ENCODE measurements around the gene FAM114A2.

The FAM114A2 gene

DNA sequence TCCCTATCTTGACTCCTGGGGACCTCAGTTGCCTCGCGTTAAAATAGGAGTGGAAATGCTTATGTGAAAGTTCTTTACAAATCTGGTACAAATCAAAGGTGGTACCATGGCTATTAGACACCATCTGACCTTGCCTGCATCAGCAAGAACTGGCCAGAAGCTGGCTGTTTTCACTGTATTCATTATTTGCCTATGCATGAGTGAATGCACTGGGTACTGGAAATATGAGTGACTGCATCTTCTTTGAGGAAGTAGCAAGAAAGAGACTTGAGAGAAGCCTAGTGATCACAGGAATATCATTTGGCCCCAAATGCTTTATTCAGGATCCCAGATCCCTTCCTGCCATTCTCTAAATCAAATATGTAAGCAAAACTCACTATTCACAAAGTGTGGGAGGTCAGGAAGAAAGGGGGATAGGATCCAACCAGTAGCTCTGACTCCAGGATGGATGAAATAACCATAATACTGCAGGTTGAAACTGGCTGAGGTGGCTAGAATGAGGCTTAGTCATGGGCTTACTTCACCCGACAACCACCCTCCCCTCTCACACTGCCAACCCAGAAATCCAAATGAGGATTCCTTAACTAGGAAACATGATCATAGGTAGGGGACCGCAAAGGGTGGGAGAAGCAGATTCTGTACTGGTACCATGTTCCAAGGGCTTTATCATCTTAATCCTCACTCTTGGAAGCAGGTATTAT is 56.7 kb downstream of the FAM114A2 start:
- no peak for DNase-seq

DNA sequence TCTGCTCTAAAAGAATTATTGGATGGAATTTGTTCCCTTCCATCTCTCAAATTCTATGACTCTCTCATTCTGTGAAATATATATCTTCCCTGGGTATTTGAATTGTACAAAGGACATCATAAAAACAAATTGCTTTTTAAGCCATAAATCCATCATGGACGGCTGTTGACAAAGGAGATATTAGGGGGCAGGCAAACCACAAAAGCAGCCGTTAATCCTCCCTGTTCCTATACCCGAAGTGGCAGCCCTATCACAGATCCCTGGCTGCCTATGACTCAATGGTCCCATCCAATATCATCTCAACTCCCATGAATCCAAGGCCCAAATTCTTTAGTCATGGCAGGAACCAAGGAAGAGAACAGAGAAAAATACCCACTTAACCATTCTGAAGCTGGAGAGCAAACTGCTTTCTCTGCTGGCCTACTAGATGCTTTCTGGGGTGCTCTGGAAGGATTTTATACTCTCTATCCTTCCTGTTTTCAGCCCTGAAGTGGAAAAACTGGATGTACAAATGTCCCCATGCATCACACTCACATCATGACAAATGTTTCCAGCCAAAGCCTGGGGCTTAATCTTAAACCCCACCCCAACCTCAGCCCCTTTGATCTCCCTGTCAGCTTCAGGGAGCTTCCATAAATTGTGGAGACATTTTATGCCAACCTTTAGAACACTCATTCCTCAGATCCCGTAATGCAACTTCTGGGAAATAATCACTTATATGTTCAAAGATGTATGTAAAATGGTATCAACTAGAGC is 59.5 kb downstream of the FAM114A2 start:
- DNase-seq, result no peak

DNA sequence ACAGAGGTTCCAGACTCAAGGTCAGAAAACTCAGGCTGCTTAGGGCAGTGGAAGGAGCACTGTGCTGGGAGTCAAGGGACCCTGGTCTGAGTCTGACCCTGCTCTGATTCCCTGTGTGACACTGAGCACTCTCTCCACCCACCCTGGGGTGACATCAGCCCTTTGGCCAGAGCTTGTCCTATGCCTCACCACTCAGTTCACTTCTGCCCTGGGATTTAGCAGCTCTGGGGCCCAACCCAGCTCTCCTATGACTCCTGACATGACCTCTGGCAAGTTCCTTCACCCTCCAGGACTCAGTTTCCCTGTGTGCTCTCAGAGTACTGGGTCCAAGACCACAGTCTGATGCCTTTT is 63.9 kb downstream of the FAM114A2 start:
- DNase-seq, result no peak

DNA sequence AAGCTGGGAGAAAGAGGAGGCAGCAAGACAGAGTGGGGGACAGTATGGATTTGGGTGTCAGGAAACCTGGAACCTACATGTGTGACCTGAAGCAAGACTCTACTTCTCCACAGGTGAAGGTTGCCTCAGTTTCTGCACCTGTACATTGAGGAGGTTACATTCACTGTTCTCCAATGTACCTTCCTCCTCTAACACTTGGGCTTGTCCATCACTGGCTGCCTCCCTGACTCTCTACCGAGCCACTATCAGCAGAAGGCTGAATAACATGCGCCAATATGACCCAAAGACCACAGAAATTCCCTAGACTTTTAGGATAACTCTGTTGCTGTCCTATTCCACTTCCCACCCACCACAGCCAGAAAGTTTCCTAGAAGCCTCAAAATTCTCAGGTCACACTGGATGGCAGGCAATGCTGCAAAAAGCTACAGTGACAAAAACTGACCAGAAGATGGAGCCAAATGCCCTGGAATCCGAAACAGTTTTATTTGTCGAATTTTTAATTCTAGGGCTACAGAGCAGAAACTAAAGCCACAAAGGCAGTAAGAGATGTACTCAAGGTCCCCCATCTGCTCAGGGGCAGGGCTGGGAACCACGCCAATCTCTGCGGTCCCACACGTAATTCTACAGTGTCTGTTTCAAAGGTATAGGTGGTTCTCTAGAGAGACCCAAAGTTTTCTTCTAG is 64.4 kb downstream of the FAM114A2 start:
- DNase-seq, result peak in 1 of 2 experiments; percentile 6

DNA sequence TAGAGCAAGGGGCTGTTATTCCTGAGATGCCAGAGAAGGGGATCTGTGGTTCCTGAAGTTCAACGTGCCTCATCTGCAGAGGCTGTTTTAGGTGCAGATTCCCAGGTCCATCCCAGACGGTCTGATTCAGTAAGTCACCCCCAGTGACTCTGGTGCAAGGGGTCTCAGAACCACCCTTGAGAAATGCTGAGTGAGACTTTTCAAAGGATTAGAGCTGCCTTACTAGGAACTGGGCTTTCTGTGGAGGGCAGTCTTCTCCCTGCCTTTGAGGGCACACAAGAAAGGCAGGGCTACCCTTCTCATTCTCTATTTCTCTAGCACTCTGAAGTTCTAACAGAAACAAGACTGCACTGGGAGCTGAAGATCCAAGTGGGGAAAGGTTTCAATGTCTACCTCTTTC is 66.5 kb downstream of the FAM114A2 start:
- DNase-seq, result no peak

- DNase-seq, result no peak
Measured at GRCh38 chr5:153970496-153970895, 68.2 kb downstream of the FAM114A2 start.

DNA sequence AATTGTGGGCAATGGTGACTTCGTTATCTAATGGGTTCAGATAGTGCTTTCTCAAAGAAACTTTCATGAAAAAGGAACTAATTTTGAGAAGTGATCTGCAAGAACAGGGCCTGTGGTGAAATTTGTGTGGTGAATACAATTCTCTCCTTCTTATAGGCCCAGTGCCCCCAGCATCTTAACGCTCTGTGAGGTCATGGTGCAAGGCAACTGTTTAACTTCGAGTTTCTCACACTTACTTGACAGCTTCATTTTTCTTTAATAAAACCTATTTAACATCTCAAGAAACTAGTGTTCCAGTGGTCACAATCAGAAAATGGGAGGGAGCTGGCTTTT is 69.2 kb downstream of the FAM114A2 start:
- DNase-seq, result no peak

DNA sequence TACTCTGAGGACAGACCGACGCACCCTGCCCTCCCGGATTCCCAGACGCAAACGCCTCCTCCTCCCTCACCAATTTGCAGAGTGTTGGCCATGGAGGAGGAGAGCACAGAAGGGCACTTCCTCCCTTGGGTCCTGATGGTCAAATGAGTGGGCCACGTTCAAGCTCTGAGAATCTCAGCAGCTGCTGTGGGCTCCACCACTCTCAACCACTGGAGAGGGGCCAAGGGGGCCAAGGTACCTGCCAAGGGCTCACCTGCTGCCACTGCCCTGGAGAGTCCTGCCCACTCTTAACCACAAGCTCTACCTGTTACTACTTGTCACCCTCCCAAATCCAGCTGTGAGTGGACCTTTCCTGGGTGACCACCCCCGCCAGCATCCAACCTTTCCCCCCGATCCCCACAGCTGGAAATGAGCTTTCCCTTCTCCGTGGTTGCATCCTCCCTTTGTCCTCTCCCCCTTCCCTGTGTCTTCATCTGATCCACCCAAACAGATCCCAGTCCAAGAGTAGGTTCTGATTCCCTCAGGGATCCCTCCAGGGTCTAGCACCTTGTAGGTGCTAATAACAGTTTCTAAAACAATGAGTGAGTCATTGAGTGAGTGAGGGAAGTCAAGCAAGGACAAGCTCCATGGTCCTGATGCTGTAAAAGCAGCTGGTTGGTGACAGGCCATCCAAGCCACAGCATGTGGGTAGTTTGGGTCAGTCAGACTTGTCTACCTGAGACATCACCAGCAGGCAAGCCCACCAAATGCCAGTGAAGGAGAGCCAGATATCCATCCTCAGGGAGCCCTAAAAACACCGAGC is 69.7 kb downstream of the FAM114A2 start:
- DNase-seq, result no peak

DNA sequence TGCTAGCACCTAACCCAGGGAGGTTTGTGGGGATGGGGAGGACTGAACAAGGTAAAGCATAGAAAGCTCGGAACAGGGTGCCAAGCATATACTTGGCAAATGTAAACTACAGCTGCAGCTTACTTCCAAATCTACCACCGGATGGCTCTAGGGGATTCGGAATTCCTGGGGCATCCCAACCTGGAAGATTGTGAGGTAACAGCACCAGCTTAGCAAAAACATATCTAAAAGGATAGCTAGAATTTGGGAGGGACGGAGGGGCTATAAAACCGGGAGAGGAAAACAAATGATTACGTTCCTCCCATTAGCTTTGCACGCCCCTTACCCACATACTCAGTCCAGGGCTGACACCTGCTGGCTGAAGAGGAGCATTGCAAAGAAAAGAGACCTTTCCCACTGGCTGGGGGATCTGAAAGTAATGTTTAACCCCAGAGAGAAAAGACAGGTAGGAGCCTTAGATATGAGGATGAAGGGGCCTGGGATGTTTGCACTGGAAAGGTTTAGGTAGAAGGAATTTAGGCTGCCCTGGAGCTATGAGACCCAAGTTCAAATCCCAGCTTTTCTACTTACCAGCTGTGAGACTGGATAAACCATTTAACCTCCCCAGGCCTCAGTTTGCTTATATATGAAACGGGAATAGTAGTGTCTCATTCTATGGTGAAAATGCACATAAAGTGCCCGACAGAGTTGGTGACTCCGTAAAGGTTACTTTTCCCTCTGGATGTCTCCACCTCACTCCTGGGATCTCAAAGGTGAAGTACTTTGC is 73.6 kb downstream of the FAM114A2 start:
- peak; percentile 6 to 39 for DNase-seq

- no peak for DNase-seq
Measured at GRCh38 chr5:153964191-153964879, 74.4 kb downstream of the FAM114A2 start.

- no peak for DNase-seq
Measured at GRCh38 chr5:153960269-153961215, 78.2 kb downstream of the FAM114A2 start.

DNA sequence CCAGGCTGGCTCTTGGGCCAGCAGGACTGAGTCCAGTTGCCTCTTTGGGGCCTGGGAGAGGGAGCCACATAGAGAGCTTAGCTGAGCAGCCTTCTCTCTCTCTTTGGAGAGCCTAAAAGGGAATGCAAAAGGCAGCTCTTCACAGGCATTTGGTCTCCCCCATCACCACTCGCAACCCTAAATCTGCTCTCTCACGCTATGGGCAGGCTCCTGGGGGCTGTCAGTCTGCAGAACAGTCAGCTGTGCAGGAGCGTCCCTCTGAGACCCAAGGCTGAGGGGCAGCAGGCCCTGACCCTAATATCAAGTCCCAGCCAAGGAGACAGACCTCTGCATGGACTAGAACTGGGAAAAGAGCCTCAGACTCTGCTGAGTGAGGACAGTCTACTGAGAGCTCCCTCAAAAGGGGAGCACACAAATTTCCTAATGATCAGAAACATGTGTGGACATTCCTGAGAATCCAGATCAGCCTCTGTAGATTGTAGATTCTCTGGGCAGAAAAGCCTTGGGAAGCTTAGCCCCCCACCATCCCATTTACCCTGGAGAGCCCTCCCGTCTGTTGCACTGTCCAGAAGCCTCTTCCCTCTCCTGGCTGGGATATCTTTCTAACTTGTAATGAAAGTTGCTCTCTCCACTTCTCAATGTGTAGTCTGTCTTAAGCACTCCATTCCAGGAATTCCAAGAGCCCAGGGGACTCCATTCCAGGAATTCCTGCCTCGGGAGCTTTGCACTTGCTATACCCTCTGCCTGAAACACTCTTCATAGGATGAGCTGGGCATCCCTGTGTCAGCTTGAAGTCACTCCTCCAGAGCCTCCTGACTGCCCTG is 79.4 kb downstream of the FAM114A2 start:
- DNase-seq, result no peak

GRCh38 chr5:153957205-153957604 is 81.5 kb downstream of the FAM114A2 start:
- no peak for DNase-seq

GRCh38 chr5:153953411-153953810 is 85.3 kb downstream of the FAM114A2 start:
- no peak for DNase-seq

GRCh38 chr5:153952893-153953292 is 85.8 kb downstream of the FAM114A2 start:
- DNase-seq, result no peak

GRCh38 chr5:153952057-153952456 is 86.7 kb downstream of the FAM114A2 start:
- DNase-seq, result no peak

DNA sequence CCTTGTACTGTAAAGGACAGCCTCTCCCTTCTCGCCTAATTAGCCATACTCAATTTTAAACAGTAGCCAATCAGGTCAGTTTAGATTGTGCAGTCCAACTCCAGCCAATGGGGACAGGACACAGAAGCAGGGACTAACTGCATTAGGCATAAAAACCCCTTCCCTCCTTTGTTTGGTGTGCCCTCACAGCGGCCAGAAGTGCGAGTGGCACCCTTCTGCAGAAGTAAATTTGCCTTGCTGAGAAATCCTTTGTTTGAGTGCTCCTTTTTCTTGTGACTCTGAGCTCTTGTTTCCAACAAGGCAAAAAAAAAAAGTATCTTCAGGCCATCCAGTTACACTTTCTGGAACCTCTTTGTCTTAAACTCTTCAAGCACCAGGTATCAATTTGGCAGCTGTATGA is 97.4 kb downstream of the FAM114A2 start:
- DNase-seq, result no peak
